Rectal smooth muscle tissue (tissue), 1 donor: Measurements from ENCODE around the gene ENGASE.
"Not testable (repeated sequence)": the region's sequence is repeated elsewhere in the genome, so short reads cannot be mapped to it uniquely, and the experiment has no call there.

Source experiments
- H3K27ac ChIP-seq: one replicate; pipeline ENCODE4 v1.7.0; 2013; ENCODE audit warnings: low read depth, low read length, inconsistent platforms
- H3K27me3 ChIP-seq: one replicate; pipeline ENCODE4 v1.7.0; 2013; ENCODE audit warnings: low read length; ENCODE audit not compliant: control insufficient read depth, insufficient read depth
- H3K36me3 ChIP-seq: one replicate; pipeline ENCODE4 v1.7.0; 2013; ENCODE audit warnings: low read length; ENCODE audit not compliant: control insufficient read depth, insufficient read depth
- H3K4me1 ChIP-seq: one replicate; pipeline ENCODE4 v1.7.0; 2013; ENCODE audit warnings: low read length; ENCODE audit not compliant: control insufficient read depth, insufficient read depth
- H3K4me3 ChIP-seq: one replicate; pipeline ENCODE4 v1.7.0; 2013; ENCODE audit warnings: low read length
- H3K9ac ChIP-seq: one replicate; pipeline ENCODE4 v1.7.0; 2013; ENCODE audit warnings: low read length

Gene ENGASE

DNA sequence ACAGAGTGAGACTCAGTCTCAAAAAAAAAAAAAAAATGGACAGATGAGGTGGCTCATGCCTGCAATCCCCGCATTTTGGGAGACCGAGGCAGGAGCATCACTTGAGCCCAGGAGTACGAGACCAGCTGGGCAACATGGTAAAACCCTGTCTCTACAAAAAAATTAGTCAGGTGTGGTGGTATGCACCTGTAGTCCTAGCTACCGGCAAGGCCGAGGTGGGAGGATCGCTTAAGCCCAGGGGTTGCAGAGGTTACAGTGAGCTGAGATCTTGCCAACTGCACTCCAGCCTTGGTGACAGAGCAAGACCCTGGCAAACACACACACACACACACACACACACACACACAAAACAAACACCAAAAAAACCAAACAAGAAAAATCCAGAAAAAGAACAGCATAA is 7.7 kb upstream of the ENGASE start:
- Histone ChIP-seq H3K36me3 (no peaks in the 10 kb centered on the region), H3K9ac (no peak overlapping the region), H3K27ac (no peak overlapping the region), H3K4me1 (no peaks in the 10 kb centered on the region), H3K4me3 (no peak overlapping the region), H3K27me3 (no peaks in the 10 kb centered on the region)

DNA sequence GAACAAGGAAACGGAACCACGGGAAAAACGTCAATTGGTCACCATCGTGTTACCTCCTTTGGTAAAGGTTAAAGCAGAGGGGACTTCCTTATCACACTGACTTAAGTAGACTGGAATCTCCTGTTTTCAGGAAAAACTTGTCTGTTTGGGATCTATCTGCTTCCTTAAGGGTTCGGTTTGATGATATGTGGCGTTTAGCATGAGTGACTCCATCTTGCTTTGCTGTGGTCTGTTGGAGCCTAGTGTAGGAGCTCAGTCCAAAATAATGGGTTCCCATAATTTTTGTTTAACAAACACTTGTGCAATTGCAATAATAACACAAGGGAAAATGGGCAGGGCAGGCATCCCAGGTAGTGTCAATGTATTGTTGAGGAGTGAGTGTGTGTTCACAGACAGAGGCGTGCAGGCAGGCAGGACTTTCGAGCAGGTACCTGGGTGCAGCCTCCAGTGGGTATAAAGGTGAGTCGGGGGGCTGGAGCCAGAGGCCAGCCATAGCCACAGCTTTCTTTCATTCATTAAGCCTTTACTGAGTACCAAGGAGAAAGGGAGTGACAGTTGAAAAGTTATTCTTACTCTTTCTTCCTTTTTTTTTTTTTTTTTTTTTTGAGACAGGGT is 4.3 kb upstream of the ENGASE start:
- no peaks in the 10 kb centered on the region for H3K27me3 ChIP-seq
- H3K4me3 ChIP-seq, result no peak overlapping the region
- no peak overlapping the region for H3K27ac ChIP-seq
- H3K36me3 ChIP-seq, result no peaks in the 10 kb centered on the region
- peaks cover under 1% of the 10 kb centered on the region for H3K4me1 ChIP-seq
- H3K9ac ChIP-seq, result no peak overlapping the region

DNA sequence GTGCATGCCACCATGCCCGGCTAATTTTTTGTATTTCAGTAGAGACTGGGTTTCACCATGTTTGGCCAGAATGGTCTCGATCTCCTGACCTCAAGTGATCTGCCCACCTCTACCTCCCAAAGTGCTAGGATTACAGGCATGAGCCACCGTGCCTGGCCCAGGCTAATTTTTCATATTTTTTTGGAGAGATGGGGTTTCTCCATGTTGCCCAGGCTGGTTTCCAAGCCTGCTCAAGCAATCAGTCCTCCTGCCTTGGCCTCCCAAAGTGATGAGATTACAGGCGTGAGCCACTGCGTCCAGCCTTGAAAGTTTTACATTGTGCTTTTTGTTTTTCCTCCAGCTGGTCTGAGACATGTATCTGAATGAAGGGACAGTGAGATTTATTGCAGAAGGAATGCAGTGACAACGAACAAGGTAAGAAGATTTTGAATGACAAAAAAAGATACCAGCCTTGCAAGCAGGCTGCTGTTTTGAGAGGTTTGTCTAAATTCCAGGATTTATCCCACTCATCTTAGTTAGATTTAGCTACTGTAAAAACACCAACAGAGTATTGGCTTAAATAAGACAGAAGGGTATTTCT is 3.4 kb upstream of the ENGASE start:
- Histone ChIP-seq H3K4me1 (peaks cover 7% of the 10 kb centered on the region), H3K27ac (no peak overlapping the region), H3K27me3 (no peaks in the 10 kb centered on the region), H3K9ac (no peak overlapping the region), H3K36me3 (no peaks in the 10 kb centered on the region), H3K4me3 (no peak overlapping the region)

DNA sequence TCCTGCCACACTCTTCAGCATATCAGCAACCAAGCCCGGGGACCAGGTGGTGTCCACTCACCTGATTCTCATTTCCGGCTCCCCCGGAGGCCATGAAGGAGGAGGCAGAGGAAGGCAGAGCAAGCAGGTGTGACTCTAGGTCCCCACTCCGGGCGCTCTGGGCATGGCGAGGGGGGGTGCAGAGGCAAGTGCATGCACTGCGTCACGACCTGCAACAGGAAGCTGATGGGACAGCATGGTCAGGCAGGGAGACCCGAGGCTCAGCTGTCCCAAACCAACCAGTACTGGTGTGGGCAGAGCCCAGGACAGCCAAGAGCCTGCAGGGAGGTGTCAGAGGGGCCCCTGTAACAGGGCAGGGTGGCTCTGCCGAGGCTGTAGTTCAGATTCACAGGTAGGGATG is 2.1 kb upstream of the ENGASE start:
- no peak overlapping the region for H3K4me3 ChIP-seq
- H3K27me3 ChIP-seq, result no peaks in the 10 kb centered on the region
- H3K27ac ChIP-seq, result no peak overlapping the region
- H3K9ac ChIP-seq, result no peak overlapping the region
- no peaks in the 10 kb centered on the region for H3K36me3 ChIP-seq
- peaks cover 7% of the 10 kb centered on the region for H3K4me1 ChIP-seq

DNA sequence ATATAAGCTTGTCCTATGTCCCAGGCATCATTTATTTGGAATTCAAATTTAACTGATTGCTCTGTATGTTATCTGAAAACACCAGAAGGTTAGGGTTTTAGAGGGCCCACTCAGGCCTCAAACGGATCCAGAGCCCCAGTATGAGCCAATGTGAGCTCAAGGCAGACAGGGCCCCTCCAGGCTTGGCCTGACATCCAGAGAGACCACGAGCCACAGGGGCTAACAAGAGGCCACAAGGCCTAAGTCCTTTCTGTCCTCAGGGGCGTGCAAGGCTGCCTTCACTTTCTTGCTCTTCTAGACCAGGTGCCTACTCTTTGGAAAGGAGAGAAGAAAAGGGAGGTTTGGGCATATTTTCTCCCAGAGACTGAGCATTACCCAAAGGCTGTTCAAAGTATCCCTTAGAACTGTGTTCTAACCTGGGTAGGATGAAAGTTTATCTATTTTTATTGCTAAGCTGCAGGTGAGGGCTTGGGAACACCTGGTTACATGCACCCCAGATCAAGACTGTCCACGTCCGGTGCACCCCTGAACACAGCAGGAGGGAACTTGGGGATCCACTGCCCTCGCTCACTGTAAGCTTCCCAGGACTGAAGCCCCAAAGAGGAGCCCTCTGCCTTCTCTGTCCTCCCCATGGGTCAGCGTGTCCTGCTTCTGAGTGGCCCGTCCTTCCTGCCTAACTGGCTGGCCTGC is 1.5 kb upstream of the ENGASE start:
- no peak overlapping the region for H3K4me3 ChIP-seq
- no peaks in the 10 kb centered on the region for H3K36me3 ChIP-seq
- H3K4me1 ChIP-seq, result peaks cover 7% of the 10 kb centered on the region
- H3K27me3 ChIP-seq, result no peaks in the 10 kb centered on the region
- no peak overlapping the region for H3K9ac ChIP-seq
- no peak overlapping the region for H3K27ac ChIP-seq

DNA sequence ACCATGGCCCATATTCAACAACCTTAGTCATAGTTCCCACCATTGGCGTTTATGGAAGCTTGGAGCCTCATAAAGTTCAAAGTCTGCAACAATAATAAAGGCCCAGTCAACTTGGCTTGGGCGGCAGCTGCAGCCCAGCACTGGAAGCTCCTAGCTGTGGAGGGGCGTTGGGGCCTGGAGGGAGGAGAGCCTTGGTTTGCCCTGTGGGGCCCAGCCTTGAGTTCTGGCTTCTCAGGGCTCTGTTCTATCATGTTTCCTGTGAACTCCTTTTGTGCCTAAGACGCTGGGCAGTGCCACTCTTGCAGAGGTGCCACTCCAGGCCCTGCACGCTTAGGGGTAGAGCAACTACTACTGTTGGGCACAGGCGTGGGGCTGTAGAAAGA is 927 bp upstream of the ENGASE start:
- H3K4me1 ChIP-seq, result peaks cover 7% of the 10 kb centered on the region
- H3K27ac ChIP-seq, result no peak overlapping the region
- H3K9ac ChIP-seq, result no peak overlapping the region
- no peaks in the 10 kb centered on the region for H3K36me3 ChIP-seq
- H3K27me3 ChIP-seq, result no peaks in the 10 kb centered on the region
- no peak overlapping the region for H3K4me3 ChIP-seq

DNA sequence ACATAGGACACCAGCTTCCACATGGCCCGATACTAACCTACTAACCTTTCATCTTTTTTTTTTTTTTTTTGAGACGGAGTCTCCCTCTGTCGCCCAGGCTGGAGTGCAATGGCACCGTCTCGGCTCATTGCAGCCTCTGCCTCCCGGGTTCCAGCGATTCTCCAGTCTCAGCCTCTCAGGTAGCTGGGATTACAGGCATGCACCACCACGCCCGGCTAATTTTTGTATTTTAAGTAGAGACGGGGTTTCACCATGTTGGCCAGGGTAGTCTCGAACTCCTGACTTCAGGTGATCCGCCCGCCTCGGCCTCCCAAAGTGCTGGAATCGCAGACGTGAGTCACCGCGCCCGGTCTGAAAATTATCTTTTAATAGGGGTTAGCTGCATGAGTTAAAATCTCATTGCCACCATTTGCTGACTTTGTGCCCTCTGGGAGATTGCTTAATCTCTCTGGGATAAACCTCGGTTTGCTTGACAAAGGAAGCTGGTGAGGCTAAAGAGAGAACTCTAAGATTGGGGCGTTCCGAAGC is 439 bp upstream of the ENGASE start:
- H3K9ac ChIP-seq, result not testable (repeated sequence)
- peak overlapping the region; percentile 41 for H3K4me3 ChIP-seq

DNA sequence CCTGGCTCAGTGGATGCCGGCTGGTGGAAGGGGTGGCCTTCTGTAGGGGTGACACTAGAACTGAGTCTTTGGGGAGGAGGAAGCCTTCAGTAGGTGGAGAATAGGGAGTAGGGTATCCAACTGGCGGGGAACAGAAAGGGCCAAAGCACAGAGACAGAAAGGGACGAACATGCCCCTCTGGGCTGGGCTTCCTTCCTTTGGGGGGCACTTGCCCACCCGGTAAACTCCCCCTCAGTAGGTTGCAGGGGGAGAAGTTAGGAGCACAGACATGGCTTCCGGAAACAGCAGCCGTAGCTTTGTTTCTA is 774 bp downstream of the ENGASE start:
- peaks cover 12% of the 10 kb centered on the region for H3K36me3 ChIP-seq
- no peak overlapping the region for H3K27ac ChIP-seq
- peak overlapping the region; percentile 52 for H3K4me3 ChIP-seq
- peak overlapping the region; percentile 29 for H3K9ac ChIP-seq
- H3K27me3 ChIP-seq, result no peaks in the 10 kb centered on the region
- H3K4me1 ChIP-seq, result peaks cover 7% of the 10 kb centered on the region

More for the DNA sequence above, 439 bp upstream of the ENGASE start:
- H3K4me1 ChIP-seq, H3K36me3 ChIP-seq, H3K27me3 ChIP-seq, H3K27ac ChIP-seq: not testable (repeated sequence)

DNA sequence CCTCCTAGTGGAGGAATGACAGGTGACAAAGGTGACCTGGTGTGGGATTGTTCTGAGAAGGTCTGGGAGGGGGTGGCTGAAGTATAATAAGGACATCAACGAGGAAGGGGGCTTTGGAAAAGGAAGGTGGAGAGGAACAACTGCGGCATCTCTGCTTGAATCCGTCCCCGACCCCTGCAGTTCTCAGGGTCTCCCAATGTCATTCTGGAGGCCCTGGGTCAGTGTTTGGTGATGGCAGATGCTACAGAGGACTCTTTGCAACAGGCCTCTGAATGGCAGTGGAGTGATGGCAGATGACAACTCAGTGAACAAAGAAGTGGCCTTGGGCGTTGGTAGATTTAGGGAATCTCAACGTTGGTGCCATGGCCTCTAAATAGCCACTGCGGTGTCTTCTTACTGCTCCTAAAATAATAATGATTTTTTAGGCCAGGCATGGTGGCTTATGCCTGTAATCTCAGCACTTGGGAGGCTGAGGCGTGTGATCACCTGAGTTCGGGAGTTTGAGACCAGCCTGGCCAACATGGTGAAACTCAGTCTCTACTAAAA is 1.3 kb downstream of the ENGASE start:
- no peak overlapping the region for H3K9ac ChIP-seq
- peaks cover 17% of the 10 kb centered on the region for H3K36me3 ChIP-seq
- peaks cover 7% of the 10 kb centered on the region for H3K4me1 ChIP-seq
- H3K27ac ChIP-seq, result no peak overlapping the region
- H3K27me3 ChIP-seq, result no peaks in the 10 kb centered on the region
- H3K4me3 ChIP-seq, result peak overlapping the region; percentile 52

DNA sequence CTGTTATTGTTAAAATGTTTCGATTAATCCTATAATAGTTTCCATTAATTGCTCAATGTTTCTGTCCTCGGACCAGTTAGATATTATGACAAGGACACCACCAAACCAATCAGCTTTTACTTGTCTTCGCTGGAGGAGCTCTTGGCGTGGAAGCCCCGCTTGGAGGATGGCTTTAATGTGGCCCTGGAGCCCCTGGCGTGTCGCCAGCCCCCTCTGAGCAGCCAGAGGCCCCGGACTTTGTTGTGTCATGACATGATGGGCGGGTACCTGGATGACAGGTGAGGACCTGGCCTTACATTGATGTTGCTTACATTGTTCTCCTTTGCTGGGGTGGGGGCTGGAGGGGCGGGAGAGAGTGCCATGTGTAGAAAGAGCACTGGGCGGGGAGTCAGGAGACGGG is 3.0 kb downstream of the ENGASE start:
- Histone ChIP-seq H3K27ac (no peak overlapping the region), H3K27me3 (no peaks in the 10 kb centered on the region), H3K36me3 (peaks cover 17% of the 10 kb centered on the region), H3K4me3 (no peak overlapping the region), H3K9ac (no peak overlapping the region), H3K4me1 (peaks cover 7% of the 10 kb centered on the region)

DNA sequence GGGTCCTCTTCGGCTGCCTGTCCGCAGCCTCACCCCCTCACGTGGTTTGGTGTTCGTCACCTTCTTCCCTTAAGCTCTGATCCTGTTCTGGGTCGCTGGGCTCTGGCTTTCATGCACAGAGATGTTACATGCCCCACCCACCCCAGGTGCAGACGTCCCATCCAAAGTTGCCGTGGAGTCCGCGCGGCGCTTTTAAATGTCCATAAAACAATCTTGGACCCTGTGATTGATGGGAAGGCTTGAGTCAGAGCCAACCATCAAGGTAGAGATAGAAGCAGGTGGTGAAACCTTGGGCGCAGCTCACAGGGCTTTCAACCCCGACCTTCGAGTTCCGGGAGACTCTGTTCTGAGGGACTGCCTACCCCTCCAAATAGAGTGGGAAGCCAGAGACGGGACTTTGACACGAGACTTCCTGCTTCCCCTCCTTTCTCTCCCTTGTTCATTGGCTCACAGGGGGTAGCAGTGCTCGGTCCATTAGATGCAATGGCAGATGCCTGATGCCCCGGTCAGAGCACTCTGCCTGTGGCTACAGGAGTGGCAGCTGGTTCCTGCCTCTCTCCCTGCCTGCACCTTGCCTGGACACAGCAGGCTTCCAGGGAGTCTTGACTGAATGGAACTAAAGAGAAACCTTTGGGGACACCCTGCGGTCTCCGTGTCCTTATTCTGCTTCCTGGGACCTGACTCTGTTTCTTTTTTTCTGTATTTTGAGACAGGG is 4.0 kb downstream of the ENGASE start:
- Histone ChIP-seq H3K27me3 (no peaks in the 10 kb centered on the region), H3K27ac (no peak overlapping the region), H3K36me3 (peaks cover 19% of the 10 kb centered on the region), H3K9ac (no peak overlapping the region), H3K4me1 (peaks cover 7% of the 10 kb centered on the region), H3K4me3 (no peak overlapping the region)

DNA sequence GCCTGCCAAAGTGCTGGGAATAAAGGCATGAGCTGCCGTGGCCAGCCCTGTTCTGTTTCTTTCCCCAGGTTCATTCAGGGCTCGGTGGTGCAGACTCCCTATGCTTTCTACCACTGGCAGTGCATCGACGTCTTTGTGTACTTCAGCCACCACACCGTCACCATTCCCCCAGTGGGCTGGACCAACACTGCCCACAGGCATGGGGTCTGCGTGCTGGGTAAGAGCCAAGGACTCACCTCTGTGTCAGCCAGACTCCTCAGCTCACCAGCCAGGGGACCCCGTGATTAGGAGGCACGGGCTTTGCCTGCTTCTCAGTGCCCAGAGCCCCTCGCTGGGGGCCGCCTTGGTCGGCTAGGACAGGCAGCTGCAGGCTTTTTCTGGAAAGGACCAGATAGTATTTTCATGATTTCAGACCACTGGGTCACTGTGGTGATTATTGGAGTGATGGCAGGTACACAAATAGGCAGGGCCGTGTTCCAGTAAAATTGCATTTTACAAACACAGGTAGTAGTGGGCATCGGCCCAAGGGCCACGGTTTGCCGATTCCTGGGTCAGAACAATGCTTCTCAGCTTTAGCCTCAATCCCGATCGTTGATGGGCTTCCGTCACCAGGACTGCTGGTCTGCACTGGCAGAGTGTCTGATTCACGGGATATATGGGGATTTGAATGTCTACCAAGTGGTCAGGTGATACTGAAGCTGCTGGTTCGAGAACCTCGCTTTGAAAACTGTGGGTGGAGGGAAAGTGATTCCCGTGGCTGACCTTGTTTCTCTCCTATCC is 5.0 kb downstream of the ENGASE start:
- Histone ChIP-seq H3K4me1 (peaks cover 7% of the 10 kb centered on the region), H3K27me3 (no peaks in the 10 kb centered on the region), H3K9ac (no peak overlapping the region), H3K36me3 (peaks cover 19% of the 10 kb centered on the region), H3K4me3 (no peak overlapping the region), H3K27ac (no peak overlapping the region)
